Lower leg skin (tissue), 4 donors: ENCODE data around the gene CYSTM1. TPM values are rescaled to one million over a fixed set of nuclear protein-coding genes. Genes with fewer than 3 reads are reported as not detected.

ENCODE experiments used
- DNase-seq, 2 donors: peaks; one replicate each; pipeline ENCODE4 v3.0.0-alpha.2; 2019; ENCODE audit warnings: low spot score in 2 of 2
- H3K4me3 ChIP-seq: fragments of 200-600 bp; sonication (generic); 2 replicates; pipeline ENCODE4 v1.5.1; 2017; ENCODE audit warnings: mild to moderate bottlenecking, low read depth; ENCODE audit not compliant: poor library complexity, severe bottlenecking
- POLR2A ChIP-seq, 2 donors: fragments of 450-650 bp; IDR thresholded peaks; one replicate each; pipeline ENCODE4 v1.6.1; 2016 to 2017; ENCODE audit warnings: antibody characterized with exemption in 2 of 2, mild to moderate bottlenecking in 1 of 2, moderate library complexity in 1 of 2
- WGBS, 2 donors: methylation state at CpG; one replicate each; pipeline ENCODE4 v1.1.5; 2018; 5-methylcytosine and 5-hydroxymethylcytosine counted together
- intact Hi-C: fragments of 100-400 bp; cut with DNase I; formaldehyde crosslinking; loops from one replicate; pipeline ENCODE4 v1.15.0; 2023; ENCODE audit warnings: low total_unique reads
- total RNA-seq, 4 donors: library from RNA; depleted of rRNA; stranded (reverse); fragments of >200 nt; gene quantifications; one replicate each; pipeline ENCODE4 v1.1.0, GENCODE V29; 2016
- TF ChIP-seq, protein P1 (sequence below), 3 donors: fragments of 450-650 bp; IDR thresholded peaks; one replicate each; pipeline ENCODE4 v1.5.1; 2016; ENCODE audit warnings: antibody characterized with exemption in 3 of 3, mild to moderate bottlenecking in 3 of 3, moderate library complexity in 2 of 3

The CYSTM1 gene
- total RNA-seq, 4 donors from 2014 or later: 12.9 to 53.6 (median 33.0) TPM

- intact Hi-C loops: no loop called here
- TF ChIP-seq POLR2A (IDR thresholded peaks at IDR 0.05): no peak
- TF ChIP-seq, protein P1, sequence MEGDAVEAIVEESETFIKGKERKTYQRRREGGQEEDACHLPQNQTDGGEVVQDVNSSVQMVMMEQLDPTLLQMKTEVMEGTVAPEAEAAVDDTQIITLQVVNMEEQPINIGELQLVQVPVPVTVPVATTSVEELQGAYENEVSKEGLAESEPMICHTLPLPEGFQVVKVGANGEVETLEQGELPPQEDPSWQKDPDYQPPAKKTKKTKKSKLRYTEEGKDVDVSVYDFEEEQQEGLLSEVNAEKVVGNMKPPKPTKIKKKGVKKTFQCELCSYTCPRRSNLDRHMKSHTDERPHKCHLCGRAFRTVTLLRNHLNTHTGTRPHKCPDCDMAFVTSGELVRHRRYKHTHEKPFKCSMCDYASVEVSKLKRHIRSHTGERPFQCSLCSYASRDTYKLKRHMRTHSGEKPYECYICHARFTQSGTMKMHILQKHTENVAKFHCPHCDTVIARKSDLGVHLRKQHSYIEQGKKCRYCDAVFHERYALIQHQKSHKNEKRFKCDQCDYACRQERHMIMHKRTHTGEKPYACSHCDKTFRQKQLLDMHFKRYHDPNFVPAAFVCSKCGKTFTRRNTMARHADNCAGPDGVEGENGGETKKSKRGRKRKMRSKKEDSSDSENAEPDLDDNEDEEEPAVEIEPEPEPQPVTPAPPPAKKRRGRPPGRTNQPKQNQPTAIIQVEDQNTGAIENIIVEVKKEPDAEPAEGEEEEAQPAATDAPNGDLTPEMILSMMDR (IDR thresholded peaks at IDR 0.05): no peak
- WGBS, 2 donors: 90 to 92% methylated on average over 2 of the region's 2 CpGs
- DNase-seq: no peak
- no peak overlapping the region for H3K4me3 ChIP-seq
These were observed 14.3 kb downstream of the CYSTM1 start for GRCh38 chr5:140189253-140189652.

- no peak overlapping the region for H3K4me3 ChIP-seq
- DNase-seq: no peak
- intact Hi-C loops: no loop called here
- no peak for TF ChIP-seq POLR2A (IDR thresholded peaks at IDR 0.05)
- TF ChIP-seq, protein P1 (IDR thresholded peaks at IDR 0.05): no peak
- 71 to 73% methylated on average over 3 of the region's 3 CpGs for WGBS, 2 donors
These were observed 15.2 kb downstream of the CYSTM1 start for GRCh38 chr5:140189977-140190871.

DNA sequence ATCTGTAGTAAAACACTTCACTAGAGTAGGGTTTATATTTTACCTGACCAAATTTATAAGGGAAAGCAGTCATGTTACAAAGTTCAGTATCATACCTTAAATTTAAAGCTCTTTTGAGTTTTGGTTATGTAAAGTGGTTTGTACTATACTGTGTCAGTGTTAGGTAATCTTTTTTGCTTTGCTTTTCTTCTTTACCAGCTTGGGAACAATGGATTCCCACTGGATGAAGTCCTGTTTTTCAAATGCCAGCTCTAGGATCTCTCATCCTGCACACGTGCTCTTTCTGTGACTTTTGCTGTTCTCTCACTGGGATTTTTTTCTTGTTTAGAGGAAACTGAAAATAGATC lies 15.9 kb downstream of the CYSTM1 start:
- no peak overlapping the region for H3K4me3 ChIP-seq
- intact Hi-C loops: no loop called here
- WGBS, 2 donors: 0% methylated on average over 1 of the region's 1 CpG
- no peak for DNase-seq
- TF ChIP-seq, protein P1 (IDR thresholded peaks at IDR 0.05): no peak
- no peak for TF ChIP-seq POLR2A (IDR thresholded peaks at IDR 0.05)

GRCh38 chr5:140192715-140193430 lies 17.9 kb downstream of the CYSTM1 start:
- no peak for DNase-seq
- TF ChIP-seq, protein P1 (IDR thresholded peaks at IDR 0.05): no peak
- TF ChIP-seq POLR2A (IDR thresholded peaks at IDR 0.05): no peak
- intact Hi-C loops: no loop called here
- WGBS, 2 donors: 94 to 95% methylated on average over 5 of the region's 5 CpGs
- H3K4me3 ChIP-seq: no peak overlapping the region

- TF ChIP-seq, protein P1 (IDR thresholded peaks at IDR 0.05): no peak
- no peak for TF ChIP-seq POLR2A (IDR thresholded peaks at IDR 0.05)
These were observed 19.7 kb downstream of the CYSTM1 start for GRCh38 chr5:140194662-140195061.

More at GRCh38 chr5:140194662-140195061, 19.7 kb downstream of the CYSTM1 start:
- 46 to 63% methylated on average over 2 of the region's 2 CpGs for WGBS, 2 donors
- H3K4me3 ChIP-seq: no peak overlapping the region
- no peak for DNase-seq
- intact Hi-C loops: no loop called here
